GM19452 (cell line): Measurements from ENCODE around the gene GDPD5.

Experiments
- ATAC-seq: cut with Tn5 transposase; IDR thresholded peaks from one replicate; pipeline ENCODE4 v1.9.1; 2021; ENCODE audit not compliant: unreplicated experiment

The GDPD5 gene

GRCh38 chr11:75525433-75526191 lies at the start of gene GDPD5:
GDPD5 (minus strand) TSS chr11:75525941; CDS start chr11:75477735, 48,206 bp downstream.
- ATAC-seq = peak; percentile 82

GRCh38 chr11:75574698-75575602 lies 49.2 kb upstream of the GDPD5 start:
- ATAC-seq = no peak

GRCh38 chr11:75572744-75573143 lies 47.0 kb upstream of the GDPD5 start:
- no peak for ATAC-seq

GRCh38 chr11:75571625-75572024 lies 45.9 kb upstream of the GDPD5 start:
- no peak for ATAC-seq

GRCh38 chr11:75570559-75571139 lies 44.9 kb upstream of the GDPD5 start:
- no peak for ATAC-seq

GRCh38 chr11:75568616-75569219 lies 43.0 kb upstream of the GDPD5 start:
- no peak for ATAC-seq

GRCh38 chr11:75567971-75568370 lies 42.2 kb upstream of the GDPD5 start:
- no peak for ATAC-seq

GRCh38 chr11:75566763-75567279 lies 41.1 kb upstream of the GDPD5 start:
- ATAC-seq = no peak

- ATAC-seq = no peak
These were observed 40.4 kb upstream of the GDPD5 start for GRCh38 chr11:75565916-75566762.

GRCh38 chr11:75565221-75565814 lies 39.6 kb upstream of the GDPD5 start:
- ATAC-seq = no peak

GRCh38 chr11:75563978-75564552 lies 38.3 kb upstream of the GDPD5 start:
- no peak for ATAC-seq

GRCh38 chr11:75563501-75563977 lies 37.8 kb upstream of the GDPD5 start:
- ATAC-seq = no peak

- ATAC-seq = no peak
These were observed 37.2 kb upstream of the GDPD5 start for GRCh38 chr11:75562836-75563484.

GRCh38 chr11:75562048-75562835 lies 36.5 kb upstream of the GDPD5 start, which contains the start of gene SERPINH1:
SERPINH1 (plus strand) TSS chr11:75562253; CDS start chr11:75566350, 4,097 bp downstream.
- ATAC-seq = peak; percentile 64

GRCh38 chr11:75561426-75562047 lies 35.8 kb upstream of the GDPD5 start:
- no peak for ATAC-seq

GRCh38 chr11:75560644-75561043 lies 34.9 kb upstream of the GDPD5 start:
- no peak for ATAC-seq
